ENCODE data around the gene AKIP1.
"Not testable (repeated sequence)": the region's sequence is repeated elsewhere in the genome, so short reads cannot be mapped to it uniquely, and the experiment has no call there.

AKIP1 gene

GRCh38 chr11:8917157-8917825, 6.3 kb downstream of the AKIP1 start:
- DNase-seq: no peak

GRCh38 chr11:8922691-8923090, 11.7 kb downstream of the AKIP1 start:
- DNase-seq: no peak

- no peak for DNase-seq
These were observed 14.7 kb downstream of the AKIP1 start for GRCh38 chr11:8925711-8926110.

- DNase-seq: no peak
These were observed 15.2 kb downstream of the AKIP1 start for GRCh38 chr11:8926236-8926635.

- no peak for DNase-seq
These were observed 16.2 kb downstream of the AKIP1 start for GRCh38 chr11:8927233-8927632.

- DNase-seq: no peak
These were observed 17.2 kb downstream of the AKIP1 start for GRCh38 chr11:8928205-8928604.

- DNase-seq: no peak
These were observed 18.1 kb downstream of the AKIP1 start for GRCh38 chr11:8928981-8929615.

- DNase-seq: no peak
These were observed 19.6 kb downstream of the AKIP1 start for GRCh38 chr11:8930456-8931175.

GRCh38 chr11:8932564-8933180, 21.7 kb downstream of the AKIP1 start, which contains the start of gene C11orf16:
TSS of gene C11orf16 (minus strand) at chr11:8932947. CDS start at chr11:8932308, 639 bp downstream.
- DNase-seq: no peak

- DNase-seq: no peak
These were observed 22.9 kb downstream of the AKIP1 start for GRCh38 chr11:8933931-8934330.

- DNase-seq: peak; percentile 11
These were observed 23.9 kb downstream of the AKIP1 start for GRCh38 chr11:8934742-8935488.

GRCh38 chr11:8935789-8936188, 24.8 kb downstream of the AKIP1 start:
- not testable (repeated sequence) for DNase-seq

- no peak for DNase-seq
These were observed 26.2 kb downstream of the AKIP1 start for GRCh38 chr11:8937159-8937558.

GRCh38 chr11:8937659-8938058, 26.7 kb downstream of the AKIP1 start:
- DNase-seq: no peak

GRCh38 chr11:8941341-8942103, 30.5 kb downstream of the AKIP1 start:
- DNase-seq: no peak

- no peak for DNase-seq
These were observed 31.6 kb downstream of the AKIP1 start, which contains the start of gene ASCL3 for GRCh38 chr11:8942518-8943066. TSS of gene ASCL3 (minus strand) at chr11:8943016. CDS start at chr11:8938161, 4,855 bp downstream.

- DNase-seq: no peak
These were observed 36.4 kb downstream of the AKIP1 start for GRCh38 chr11:8947230-8947943.

- no peak for DNase-seq
These were observed 37.9 kb downstream of the AKIP1 start for GRCh38 chr11:8948886-8949285.

GRCh38 chr11:8956860-8957259, 45.9 kb downstream of the AKIP1 start:
- DNase-seq: no peak

- DNase-seq: no peak
These were observed 48.7 kb downstream of the AKIP1 start for GRCh38 chr11:8959546-8960166.
